Tibial artery (tissue), 4 donors: ENCODE measurements around the gene COL4A2.

Experiments
- DNase-seq, 2 donors: peaks; one replicate each; pipeline ENCODE4 v3.0.0-alpha.2; 2019
- H3K27ac ChIP-seq, 2 donors: fragments of 200-600 bp; sonication (generic) in 1 of 2; 1 replicate in 1 of 2; 2 replicates in 1 of 2; pipeline ENCODE4 v1.5.1; 2018 to 2019; ENCODE audit warnings: mild to moderate bottlenecking in 1 of 2
- H3K27me3 ChIP-seq, 2 donors: fragments of 200-600 bp; sonication (generic) in 1 of 2; one replicate each; pipeline versions ENCODE4 v1.5.1 to v1.6.0; 2016 to 2019
- H3K36me3 ChIP-seq, 3 donors: fragments of 200-600 bp; sonication (generic) in 2 of 3; one replicate each; pipeline ENCODE4 v1.5.1; 2016 to 2019; ENCODE audit warnings: mild to moderate bottlenecking in 2 of 3
- H3K4me1 ChIP-seq, 4 donors: fragments of 200-600 bp; sonication (generic) in 2 of 4; 1 replicate in 3 of 4; 2 replicates in 1 of 4; pipeline ENCODE4 v1.5.1; 2016 to 2019
- H3K4me3 ChIP-seq, 2 donors: fragments of 200-600 bp; sonication (generic) in 1 of 2; 1 replicate in 1 of 2; 2 replicates in 1 of 2; pipeline ENCODE4 v1.5.1; 2018 to 2019; ENCODE audit warnings: mild to moderate bottlenecking in 2 of 2
- H3K9me3 ChIP-seq, 3 donors: fragments of 200-600 bp; sonication (generic) in 1 of 3; one replicate each; pipeline ENCODE4 v1.5.1; 2016 to 2019
- intact Hi-C: fragments of 100-400 bp; cut with DNase I; formaldehyde crosslinking; loops from one replicate; pipeline ENCODE4 v1.15.0; 2023; ENCODE audit warnings: low total_unique reads
- TF ChIP-seq, protein P1 (sequence below), 2 experiments: fragments of 200-600 bp in 1 of 2; fragments of 450-650 bp in 1 of 2; IDR thresholded peaks; one replicate each; pipeline ENCODE4 v1.5.1; 2017 to 2019; ENCODE audit warnings: antibody characterized with exemption in 2 of 2, mild to moderate bottlenecking in 1 of 2, moderate library complexity in 1 of 2

COL4A2 gene

DNA sequence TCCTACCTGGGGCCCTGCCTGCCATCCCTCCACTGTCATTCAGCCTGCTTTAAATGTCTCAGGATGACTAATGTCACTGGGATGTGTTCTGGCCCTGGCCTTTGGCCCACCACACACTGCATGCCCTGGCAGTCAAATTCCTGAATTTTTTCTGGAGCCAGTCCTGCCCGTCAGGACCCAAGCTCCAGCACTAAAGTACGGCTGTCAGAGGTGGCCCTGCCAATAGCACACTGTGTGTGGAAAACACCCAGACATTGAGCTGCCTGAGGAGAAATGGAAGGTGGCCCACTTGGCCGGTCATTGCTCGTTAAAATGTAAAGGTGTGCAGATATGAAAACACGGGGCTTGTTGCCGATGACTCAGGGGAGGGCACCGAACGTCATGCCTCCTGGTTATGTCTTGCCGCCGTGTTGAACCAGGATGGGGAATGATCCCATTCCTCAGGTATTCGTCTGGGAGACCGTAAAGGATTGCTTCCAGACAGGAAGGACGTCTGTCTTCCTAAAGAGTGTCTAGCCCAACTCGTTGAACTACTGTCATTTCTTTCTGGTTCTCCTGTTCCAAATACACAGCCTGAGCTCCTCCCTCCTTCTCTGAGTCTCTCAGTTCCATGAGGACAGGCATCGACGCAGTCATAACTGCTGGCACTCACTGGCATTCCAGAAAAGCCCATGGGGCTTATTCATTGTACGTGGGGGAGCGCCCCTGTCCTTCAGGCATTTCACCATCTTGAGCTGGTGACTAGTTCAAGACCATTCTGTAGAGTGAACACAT lies 40.6 kb downstream of the COL4A2 start:
- no peak overlapping the region for H3K4me3 ChIP-seq
- H3K9me3 ChIP-seq = no peaks in the 10 kb centered on the region
- intact Hi-C loops = loop anchor here (5.0 kb wide), 1 partner anchor 65 kb away; no protein-coding TSS in a partner anchor
- H3K36me3 ChIP-seq = no peaks in the 10 kb centered on the region
- H3K27ac ChIP-seq = peak overlapping the region; percentile 92 to 93
- DNase-seq = peak; percentile 82 to 92
- H3K27me3 ChIP-seq = no peaks in the 10 kb centered on the region
- peaks cover 6 to 98% (median 55%) of the 10 kb centered on the region in 4 donors for H3K4me1 ChIP-seq
- TF ChIP-seq, protein P1, sequence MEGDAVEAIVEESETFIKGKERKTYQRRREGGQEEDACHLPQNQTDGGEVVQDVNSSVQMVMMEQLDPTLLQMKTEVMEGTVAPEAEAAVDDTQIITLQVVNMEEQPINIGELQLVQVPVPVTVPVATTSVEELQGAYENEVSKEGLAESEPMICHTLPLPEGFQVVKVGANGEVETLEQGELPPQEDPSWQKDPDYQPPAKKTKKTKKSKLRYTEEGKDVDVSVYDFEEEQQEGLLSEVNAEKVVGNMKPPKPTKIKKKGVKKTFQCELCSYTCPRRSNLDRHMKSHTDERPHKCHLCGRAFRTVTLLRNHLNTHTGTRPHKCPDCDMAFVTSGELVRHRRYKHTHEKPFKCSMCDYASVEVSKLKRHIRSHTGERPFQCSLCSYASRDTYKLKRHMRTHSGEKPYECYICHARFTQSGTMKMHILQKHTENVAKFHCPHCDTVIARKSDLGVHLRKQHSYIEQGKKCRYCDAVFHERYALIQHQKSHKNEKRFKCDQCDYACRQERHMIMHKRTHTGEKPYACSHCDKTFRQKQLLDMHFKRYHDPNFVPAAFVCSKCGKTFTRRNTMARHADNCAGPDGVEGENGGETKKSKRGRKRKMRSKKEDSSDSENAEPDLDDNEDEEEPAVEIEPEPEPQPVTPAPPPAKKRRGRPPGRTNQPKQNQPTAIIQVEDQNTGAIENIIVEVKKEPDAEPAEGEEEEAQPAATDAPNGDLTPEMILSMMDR (IDR thresholded peaks at IDR 0.05) = no peak

DNA sequence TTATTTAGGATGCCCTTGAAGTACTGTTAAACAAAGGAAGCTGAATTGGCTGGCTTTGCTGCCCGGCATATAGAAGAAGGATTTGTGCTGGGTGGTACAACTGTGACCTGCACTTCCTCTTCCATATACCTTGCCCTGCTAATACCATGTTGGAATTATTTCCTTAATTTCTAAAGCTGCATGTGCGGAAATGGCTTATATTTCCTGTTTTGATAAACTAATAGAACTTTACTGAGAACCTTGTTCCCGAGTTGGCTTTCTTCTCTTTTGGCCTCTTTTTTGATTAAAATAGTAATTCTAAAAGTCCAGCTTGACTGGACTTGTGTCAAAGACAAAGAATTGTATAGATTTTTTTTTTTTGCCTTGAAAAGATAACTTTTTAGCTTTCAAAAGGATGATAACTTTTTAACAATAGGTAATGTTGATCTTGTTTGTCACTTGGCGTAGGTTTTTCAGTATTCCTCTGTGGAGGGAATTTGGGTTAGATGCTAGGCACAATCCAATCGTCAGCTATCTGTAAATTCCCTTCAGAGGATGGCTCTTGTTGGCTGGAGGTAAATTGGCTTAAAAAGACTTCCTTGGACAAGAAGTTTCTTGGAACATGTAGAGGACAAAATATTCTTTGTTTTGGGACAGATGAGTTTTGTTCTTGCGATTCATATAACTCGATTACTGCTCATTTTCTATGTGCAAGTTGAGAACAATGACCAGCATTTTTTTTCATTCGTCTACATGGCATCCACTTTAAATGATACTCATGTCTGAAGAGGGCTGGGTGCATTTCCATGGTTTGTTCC lies 41.4 kb downstream of the COL4A2 start:
- no peaks in the 10 kb centered on the region for H3K9me3 ChIP-seq
- no peaks in the 10 kb centered on the region for H3K27me3 ChIP-seq
- TF ChIP-seq, protein P1 (IDR thresholded peaks at IDR 0.05) = no peak
- peak overlapping the region; percentile 92 to 93 for H3K27ac ChIP-seq
- DNase-seq = no peak
- intact Hi-C loops = loop anchor here (5.0 kb wide), 1 partner anchor 64 kb away; no protein-coding TSS in a partner anchor
- H3K36me3 ChIP-seq = no peaks in the 10 kb centered on the region
- H3K4me1 ChIP-seq = peaks cover 6 to 98% (median 55%) of the 10 kb centered on the region in 4 donors
- no peak overlapping the region for H3K4me3 ChIP-seq

DNA sequence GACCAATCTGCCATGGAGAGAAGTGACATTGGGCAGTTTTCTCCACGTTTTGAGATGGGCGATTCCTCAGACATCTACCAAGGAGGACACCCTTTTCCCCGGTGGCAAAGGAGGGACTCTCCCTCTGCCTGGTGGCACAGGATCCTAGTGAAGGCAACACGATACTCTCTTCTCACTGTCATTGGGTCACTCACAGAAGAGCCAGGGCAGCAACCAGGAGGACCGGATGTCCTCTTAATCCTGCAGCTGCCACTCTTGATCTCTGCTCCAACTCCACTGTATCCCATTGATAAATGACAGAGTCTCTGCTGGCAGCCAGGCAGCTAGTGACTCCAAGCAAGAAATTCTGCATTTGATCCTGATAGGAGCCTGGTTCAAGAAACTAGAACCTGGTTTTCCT lies 42.2 kb downstream of the COL4A2 start:
- no peak overlapping the region for H3K4me3 ChIP-seq
- peak overlapping the region; percentile 92 to 93 for H3K27ac ChIP-seq
- no peaks in the 10 kb centered on the region for H3K27me3 ChIP-seq
- TF ChIP-seq, protein P1 (IDR thresholded peaks at IDR 0.05) = no peak
- peak in 1 of 2 donors; percentile 55 for DNase-seq
- no peaks in the 10 kb centered on the region for H3K9me3 ChIP-seq
- intact Hi-C loops = loop anchor here (5.0 kb wide), 1 partner anchor 63 kb away; no protein-coding TSS in a partner anchor
- no peaks in the 10 kb centered on the region for H3K36me3 ChIP-seq
- H3K4me1 ChIP-seq = peaks cover 6 to 98% (median 58%) of the 10 kb centered on the region in 4 donors

DNA sequence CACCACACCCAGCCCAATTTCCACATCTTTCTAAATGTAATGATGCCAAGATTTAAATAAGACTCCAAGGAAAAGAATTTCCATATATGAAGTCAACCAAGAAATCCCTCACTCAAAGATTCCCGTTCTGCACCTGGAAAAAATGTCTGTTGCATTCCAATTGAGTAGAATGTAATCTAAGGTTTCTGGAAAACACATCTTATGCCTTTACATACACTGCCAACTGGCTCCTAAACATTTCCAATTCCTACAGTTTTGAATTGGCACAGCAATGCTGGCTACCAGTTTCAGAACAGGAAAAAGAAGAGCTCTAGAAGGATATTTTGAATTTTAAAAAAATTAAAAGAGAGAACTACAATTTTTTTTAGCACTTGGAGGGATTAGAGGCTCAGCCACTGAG lies 43.0 kb downstream of the COL4A2 start:
- Histone ChIP-seq H3K9me3 (no peaks in the 10 kb centered on the region), H3K27ac (peak overlapping the region; percentile 92 to 93), H3K27me3 (no peaks in the 10 kb centered on the region), H3K4me3 (no peak overlapping the region), H3K36me3 (no peaks in the 10 kb centered on the region), H3K4me1 (peaks cover 6 to 99% (median 60%) of the 10 kb centered on the region in 4 donors)
- TF ChIP-seq, protein P1 (IDR thresholded peaks at IDR 0.05) = no peak
- no peak for DNase-seq
- intact Hi-C loops = no loop called here

DNA sequence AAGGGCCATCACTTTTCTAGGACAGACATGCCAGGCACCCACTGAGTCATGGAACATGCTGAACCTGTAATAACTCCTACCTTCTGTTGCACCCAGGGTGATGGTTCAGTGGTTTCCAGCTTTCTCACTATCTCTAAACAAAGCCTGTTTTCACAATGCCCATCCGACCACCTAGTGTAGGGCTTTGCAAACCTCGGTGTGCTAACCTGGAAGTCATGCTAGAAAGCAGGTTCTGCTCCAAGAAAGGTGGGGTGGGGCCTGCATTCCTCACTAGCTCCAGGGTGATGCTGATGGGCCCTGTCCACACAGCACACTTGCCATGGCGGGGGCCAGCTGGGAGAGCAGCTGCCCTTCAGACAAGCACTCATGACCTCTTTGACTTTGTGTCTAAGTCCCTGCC lies 43.4 kb downstream of the COL4A2 start:
- intact Hi-C loops = no loop called here
- no peak for DNase-seq
- no peaks in the 10 kb centered on the region for H3K27me3 ChIP-seq
- H3K36me3 ChIP-seq = no peaks in the 10 kb centered on the region
- H3K4me3 ChIP-seq = no peak overlapping the region
- TF ChIP-seq, protein P1 (IDR thresholded peaks at IDR 0.05) = no peak
- peak overlapping the region; percentile 92 to 93 for H3K27ac ChIP-seq
- H3K9me3 ChIP-seq = no peaks in the 10 kb centered on the region
- H3K4me1 ChIP-seq = peaks cover 6 to 97% (median 61%) of the 10 kb centered on the region in 4 donors
